MM.1S (cell line): ENCODE measurements around the gene ST7.

Experiments used
- DNase-seq: peaks from one replicate; pipeline ENCODE4 v3.0.0-alpha.2; 2015
- H2AFZ ChIP-seq: fragments of 300-600 bp; sonication (generic); 2 replicates; pipeline ENCODE4 v1.6.0; 2016; ENCODE audit warnings: antibody characterized with exemption, low read length
- H3F3A ChIP-seq: fragments of 300-600 bp; sonication (generic); 2 replicates; pipeline ENCODE4 v1.6.1; 2016; ENCODE audit warnings: mild to moderate bottlenecking, antibody characterized with exemption, low read length, moderate library complexity, mixed read lengths; ENCODE audit not compliant: insufficient read depth
- H3K27ac ChIP-seq: fragments of 300-600 bp; sonication (generic); 2 replicates; pipeline ENCODE4 v1.5.1; 2016; ENCODE audit warnings: mild to moderate bottlenecking, low read length
- H3K27me3 ChIP-seq: fragments of 300-600 bp; sonication (generic); replicated peaks from 2 replicates; pipeline ENCODE4 v1.6.0; 2016; ENCODE audit warnings: low read length; ENCODE audit not compliant: insufficient read depth
- H3K36me3 ChIP-seq: fragments of 300-600 bp; sonication (generic); replicated peaks from 2 replicates; pipeline ENCODE4 v1.6.1; 2016; ENCODE audit warnings: mild to moderate bottlenecking, low read length, mixed read lengths; ENCODE audit not compliant: insufficient read depth
- H3K4me1 ChIP-seq: fragments of 300-600 bp; sonication (generic); 2 replicates; pipeline ENCODE4 v1.6.1; 2016; ENCODE audit warnings: low read length, mixed read lengths
- H3K4me2 ChIP-seq: fragments of 300-600 bp; sonication (generic); 2 replicates; pipeline ENCODE4 v1.6.0; 2016; ENCODE audit warnings: low read depth, low read length
- H3K4me3 ChIP-seq: fragments of 300-600 bp; sonication (generic); 2 replicates; pipeline ENCODE4 v1.5.1; 2016; ENCODE audit warnings: low read length, mixed read lengths
- H3K79me2 ChIP-seq: fragments of 300-600 bp; sonication (generic); 2 replicates; pipeline ENCODE4 v1.6.1; 2016; ENCODE audit warnings: mixed run types, low read length, mixed read lengths
- H3K9ac ChIP-seq: fragments of 300-600 bp; sonication (generic); 2 replicates; pipeline ENCODE4 v1.6.1; 2016; ENCODE audit warnings: low read length, mixed read lengths
- H3K9me2 ChIP-seq: fragments of 300-600 bp; sonication (generic); replicated peaks from 2 replicates; pipeline ENCODE4 v1.6.1; 2016; ENCODE audit warnings: mild to moderate bottlenecking, low read length, mixed read lengths; ENCODE audit not compliant: insufficient read depth
- H3K9me3 ChIP-seq: fragments of 300-600 bp; sonication (generic); replicated peaks from 2 replicates; pipeline ENCODE4 v1.6.1; 2016; ENCODE audit warnings: mild to moderate bottlenecking, low read length, mixed read lengths; ENCODE audit not compliant: insufficient read depth
- H4K20me1 ChIP-seq: fragments of 300-600 bp; sonication (generic); 2 replicates; pipeline ENCODE4 v1.6.1; 2016; ENCODE audit warnings: mild to moderate bottlenecking, low read length, moderate library complexity, mixed read lengths; ENCODE audit not compliant: insufficient read depth
- CTCF ChIP-seq: fragments of 300-600 bp; sonication (generic); IDR thresholded peaks from 2 replicates; pipeline ENCODE4 v1.5.1; 2016; ENCODE audit warnings: antibody characterized with exemption, low read length, mixed read lengths
- EZH2 ChIP-seq: fragments of 300-600 bp; sonication (generic); optimal IDR thresholded peaks from 2 replicates; pipeline ENCODE3; 2017; ENCODE audit warnings: low read depth, mild to moderate bottlenecking, antibody characterized with exemption, low read length, mixed read lengths
- EZH2phosphoT487 ChIP-seq: fragments of 300-600 bp; sonication (generic); IDR thresholded peaks from 2 replicates; pipeline ENCODE4 v1.6.1; 2018; ENCODE audit warnings: antibody characterized with exemption, low read length

Gene ST7

GRCh38 chr7:117036053-117036669, 82.9 kb downstream of the ST7 start:
- Histone ChIP-seq H3K4me3 (no peak overlapping the region), H3F3A (no peaks in the 10 kb centered on the region), H3K9me3 (no peaks in the 10 kb centered on the region), H3K27me3 (no peaks in the 10 kb centered on the region), H3K9ac (no peak overlapping the region), H3K27ac (no peak overlapping the region), H3K79me2 (peaks cover 3% of the 10 kb centered on the region; the same call in 1 of the 2 replicates), H2AFZ (no peak overlapping the region), H3K36me3 (no peaks in the 10 kb centered on the region), H4K20me1 (no peaks in the 10 kb centered on the region), H3K4me2 (no peak overlapping the region), H3K9me2 (no peaks in the 10 kb centered on the region), H3K4me1 (no peaks in the 10 kb centered on the region)
- no peak for DNase-seq
- TF ChIP-seq EZH2: no peak
- no peak for TF ChIP-seq CTCF

GRCh38 chr7:117036836-117037235, 83.5 kb downstream of the ST7 start:
- TF ChIP-seq EZH2: no peak
- no peak for TF ChIP-seq EZH2phosphoT487
- no peak for TF ChIP-seq CTCF
- H3K9me2 ChIP-seq: no peaks in the 10 kb centered on the region
- no peaks in the 10 kb centered on the region for H3K4me1 ChIP-seq
- H3K36me3 ChIP-seq: no peaks in the 10 kb centered on the region
- H4K20me1 ChIP-seq: no peaks in the 10 kb centered on the region
- no peak overlapping the region for H3K27ac ChIP-seq
- H2AFZ ChIP-seq: no peak overlapping the region
- no peaks in the 10 kb centered on the region for H3F3A ChIP-seq
- no peaks in the 10 kb centered on the region for H3K9me3 ChIP-seq
- H3K4me2 ChIP-seq: no peak overlapping the region
- DNase-seq: no peak
- H3K79me2 ChIP-seq: peaks cover 3% of the 10 kb centered on the region; the same call in 1 of the 2 replicates
- no peaks in the 10 kb centered on the region for H3K27me3 ChIP-seq
- H3K9ac ChIP-seq: no peak overlapping the region
- H3K4me3 ChIP-seq: no peak overlapping the region

- Histone ChIP-seq H3K27ac (no peak overlapping the region), H3K9me2 (no peaks in the 10 kb centered on the region), H3K36me3 (no peaks in the 10 kb centered on the region), H3K9ac (no peak overlapping the region), H3K4me3 (no peak overlapping the region), H4K20me1 (no peaks in the 10 kb centered on the region), H3K4me2 (no peak overlapping the region), H3K9me3 (no peaks in the 10 kb centered on the region), H3K4me1 (no peaks in the 10 kb centered on the region), H2AFZ (no peak overlapping the region), H3K27me3 (no peaks in the 10 kb centered on the region), H3K79me2 (peaks cover 3% of the 10 kb centered on the region; the same call in 1 of the 2 replicates), H3F3A (no peaks in the 10 kb centered on the region)
- no peak for DNase-seq
- TF ChIP-seq EZH2phosphoT487 (no peak), EZH2 (no peak), CTCF (no peak)
Measured at GRCh38 chr7:117038408-117038807, 85.1 kb downstream of the ST7 start.
